Thoracic aorta (tissue), 2 donors: Measurements from ENCODE around the gene KPNA6. TPM values are rescaled to one million over a fixed set of nuclear protein-coding genes. Genes with fewer than 3 reads are reported as not detected.
"Not testable (repeated sequence)": the region's sequence is repeated elsewhere in the genome, so short reads cannot be mapped to it uniquely, and the experiment has no call there.

Experiments
- ATAC-seq: fragments of 150-250 bp; one replicate; pipeline ENCODE4 v1.8.0; 2017; ENCODE audit warnings: low read depth; ENCODE audit not compliant: insufficient number of reproducible peaks, low FRiP score
- DNase-seq: peaks from one replicate; pipeline ENCODE4 v3.0.0-alpha.2; 2020; ENCODE audit warnings: low spot score
- H3K27ac ChIP-seq, 2 donors: fragments of 200-600 bp; sonication (generic); 1 replicate in 1 of 2; 2 replicates in 1 of 2; pipeline ENCODE4 v1.5.1; 2016; ENCODE audit warnings: mild to moderate bottlenecking in 2 of 2, moderate library complexity in 2 of 2
- H3K27me3 ChIP-seq: fragments of 200-600 bp; sonication (generic); replicated peaks from 2 replicates; pipeline ENCODE4 v1.6.0; 2016; ENCODE audit warnings: mild to moderate bottlenecking; ENCODE audit not compliant: insufficient read depth
- H3K36me3 ChIP-seq: fragments of 200-600 bp; sonication (generic); one replicate; pipeline ENCODE4 v1.5.1; 2016
- H3K4me1 ChIP-seq, 2 donors: fragments of 200-600 bp; sonication (generic); 1 replicate in 1 of 2; 2 replicates in 1 of 2; pipeline versions ENCODE4 v1.5.1 to v1.6.0; 2016; ENCODE audit warnings: low read depth in 2 of 2, mild to moderate bottlenecking in 1 of 2; ENCODE audit not compliant: control insufficient read depth in 1 of 2
- H3K4me3 ChIP-seq: fragments of 200-600 bp; sonication (generic); 2 replicates; pipeline ENCODE4 v1.5.1; 2016; ENCODE audit warnings: mild to moderate bottlenecking
- H3K9me3 ChIP-seq: fragments of 200-600 bp; sonication (generic); 2 replicates; pipeline ENCODE4 v1.5.1; 2016
- CTCF ChIP-seq: fragments of 200-600 bp; sonication (generic); IDR thresholded peaks from one replicate; pipeline ENCODE4 v1.5.1; 2019; ENCODE audit warnings: antibody characterized with exemption
- total RNA-seq, 2 donors: library from RNA; depleted of rRNA; stranded (reverse); fragments of >200 nt; gene quantifications; one replicate each; pipeline versions ENCODE4 v1.1.0 to v1.2.3, GENCODE V29; 2016

Gene KPNA6
- total RNA-seq = 10 to 100 TPM; 30.6 to 53.3 TPM

- Histone ChIP-seq H3K9me3 (no peaks in the 10 kb centered on the region), H3K4me1 (peaks cover 12 to 47% of the 10 kb centered on the region in 2 donors), H3K36me3 (no peaks in the 10 kb centered on the region), H3K27ac (peak within 1 kb of the TSS; percentile 76 to 91), H3K27me3 (no peaks in the 10 kb centered on the region), H3K4me3 (peak within 1 kb of the TSS; percentile 91)
- peak; percentile 68 for DNase-seq
- TF ChIP-seq CTCF = no peak
- peak; percentile 80 for ATAC-seq
Observed at GRCh38 chr1:32107742-32108661, at the start of gene KPNA6. Gene KPNA6 (plus strand): TSS chr1:32108056. CDS start chr1:32108131, 75 bp downstream.

GRCh38 chr1:32060914-32061313 is 46.9 kb upstream of the KPNA6 start:
- peak overlapping the region; percentile 25 to 79 for H3K27ac ChIP-seq

GRCh38 chr1:32062867-32063230 is 45.0 kb upstream of the KPNA6 start:
- DNase-seq (no peak), ATAC-seq (no peak)
- H3K4me3 ChIP-seq = no peak overlapping the region
- H3K4me1 ChIP-seq = peaks cover 22 to 44% of the 10 kb centered on the region in 2 donors
- TF ChIP-seq CTCF = no peak
- no peaks in the 10 kb centered on the region for H3K27me3 ChIP-seq
- peaks cover 25% of the 10 kb centered on the region for H3K36me3 ChIP-seq
- peak overlapping the region; percentile 79 to 82 for H3K27ac ChIP-seq
- H3K9me3 ChIP-seq = no peaks in the 10 kb centered on the region

More at GRCh38 chr1:32060914-32061313, 46.9 kb upstream of the KPNA6 start:
- peaks cover 9 to 27% of the 10 kb centered on the region in 2 donors for H3K4me1 ChIP-seq
- ATAC-seq = no peak
- H3K4me3 ChIP-seq = no peak overlapping the region
- no peaks in the 10 kb centered on the region for H3K9me3 ChIP-seq
- H3K27me3 ChIP-seq = no peaks in the 10 kb centered on the region
- TF ChIP-seq CTCF = no peak
- DNase-seq = no peak
- H3K36me3 ChIP-seq = peaks cover 25% of the 10 kb centered on the region

GRCh38 chr1:32063261-32063681 is 44.6 kb upstream of the KPNA6 start:
- peak; percentile 70 for TF ChIP-seq CTCF
- peaks cover 22 to 48% of the 10 kb centered on the region in 2 donors for H3K4me1 ChIP-seq
- peaks cover 25% of the 10 kb centered on the region for H3K36me3 ChIP-seq
- peak overlapping the region; percentile 79 to 82 for H3K27ac ChIP-seq
- no peaks in the 10 kb centered on the region for H3K9me3 ChIP-seq
- DNase-seq (no peak), ATAC-seq (peak; percentile 47)
- no peak overlapping the region for H3K4me3 ChIP-seq
- no peaks in the 10 kb centered on the region for H3K27me3 ChIP-seq

- not testable (repeated sequence) for H3K36me3 ChIP-seq, ATAC-seq, H3K27me3 ChIP-seq, H3K9me3 ChIP-seq, DNase-seq
- Histone ChIP-seq H3K27ac (peak overlapping the region; percentile 25 to 68), H3K4me1 (peaks cover 22 to 52% of the 10 kb centered on the region in 2 donors), H3K4me3 (peak overlapping the region; percentile 26)
Observed at GRCh38 chr1:32065613-32066488, 42.0 kb upstream of the KPNA6 start.
